A549 (cell line): ENCODE results near the gene RBM44. TPM values are rescaled to one million over a fixed set of nuclear protein-coding genes. Genes with fewer than 3 reads are reported as not detected.
"Not testable (repeated sequence)": the region's sequence is repeated elsewhere in the genome, so short reads cannot be mapped to it uniquely, and the experiment has no call there.

Experiments
- ATAC-seq, 2 experiments: fragments of 200-7000 bp in 1 of 2; fragments of >200 bp in 1 of 2; cut with Nextera tagmentation in 1 of 2; cut with Tn5 transposase in 1 of 2; 3 replicates each; pipeline versions ENCODE4 v1.8.0 to v1.9.1; 2018 to 2020; ENCODE audit warnings: mild to moderate bottlenecking in 1 of 2, moderate library complexity in 1 of 2
- CTCF ChIA-PET: fragments of 300-600 bp; sonication (Branson Sonifier 250); formaldehyde crosslinking; extraction: SDS; loops from one replicate; lab custom pipeline; 2021; ENCODE audit warnings: antibody characterized with exemption, inconsistent platforms; lab: Yijun Ruan, JAX
- POLR2A ChIA-PET: fragments of 350-600 bp; formaldehyde crosslinking; extraction: SDS; loops from one replicate; lab custom pipeline; 2021; ENCODE audit warnings: antibody characterized with exemption, inconsistent platforms; lab: Yijun Ruan, JAX
- DNase-seq, 2 experiments: peaks; one replicate each; pipeline versions ENCODE4 v3.0.0 to v3.0.0-alpha.2; 2011 to 2016; ENCODE audit warnings: low read depth in 1 of 2, low spot score in 1 of 2
- FAIRE-seq: peaks from 2 replicates; lab custom pipeline; 2011; peaks lifted over from hg19 to GRCh38; lab: Jason Lieb, UNC
- H3K27ac ChIP-seq, 2 experiments: fragments of >200 bp; sonication (Bioruptor Twin); formaldehyde crosslinking; 3 replicates each; pipeline ENCODE4 v1.5.1; 2016 to 2017
- H3K4me1 ChIP-seq: fragments of >200 bp; sonication (Bioruptor Twin); formaldehyde crosslinking; 3 replicates; pipeline ENCODE4 v1.6.1; 2016
- H3K4me2 ChIP-seq: fragments of >200 bp; sonication (Bioruptor Twin); formaldehyde crosslinking; 3 replicates; pipeline ENCODE4 v1.6.1; 2016
- H3K4me3 ChIP-seq: fragments of >200 bp; sonication (Bioruptor Twin); formaldehyde crosslinking; 3 replicates; pipeline ENCODE4 v1.5.1; 2016
- H3K9me3 ChIP-seq: fragments of >200 bp; sonication (Bioruptor Twin); formaldehyde crosslinking; 3 replicates; pipeline ENCODE4 v1.6.1; 2016
- BHLHE40 ChIP-seq: IDR thresholded peaks from 2 replicates; pipeline ENCODE4 v1.6.1; 2012; ENCODE audit warnings: low read depth, low read length, inconsistent platforms
- CBX8 ChIP-seq: fragments of 200-600 bp; sonication (generic); IDR thresholded peaks from 2 replicates; pipeline ENCODE4 v1.6.1; 2016
- CEBPB ChIP-seq, 2 experiments: fragments of >200 bp in 1 of 2; sonication (Bioruptor Twin) in 1 of 2; formaldehyde crosslinking in 1 of 2; IDR thresholded peaks; 2 replicates each; pipeline ENCODE4 v1.6.1; 2012 to 2016
- CHD4 ChIP-seq: fragments of 200-600 bp; sonication (generic); IDR thresholded peaks from 2 replicates; pipeline ENCODE4 v1.6.1; 2016; ENCODE audit warnings: antibody characterized with exemption, mild to moderate bottlenecking, borderline replicate concordance
- EHF ChIP-seq: fragments of 250-450 bp; sonication (Bioruptor Pico); IDR thresholded peaks from 2 replicates; pipeline ENCODE4 v1.5.0; 2020; ENCODE audit warnings: mild to moderate bottlenecking
- ESRRA ChIP-seq: fragments of 150-350 bp; IDR thresholded peaks from 2 replicates; pipeline ENCODE4 v1.6.1; 2014; ENCODE audit warnings: mild to moderate bottlenecking, low read length, borderline replicate concordance
- FOSB ChIP-seq: fragments of 250-450 bp; sonication (Bioruptor Pico); IDR thresholded peaks from 2 replicates; pipeline ENCODE4 v1.5.0; 2020; ENCODE audit warnings: mild to moderate bottlenecking, moderate library complexity
- FOSL2 ChIP-seq, 2 experiments: fragments of 450-650 bp in 1 of 2; fragments of >200 bp in 1 of 2; sonication (Bioruptor Twin) in 1 of 2; formaldehyde crosslinking; IDR thresholded peaks; 2 replicates each; pipeline versions ENCODE4 v1.5.0 to v1.6.1; 2016 to 2020; ENCODE audit warnings: mild to moderate bottlenecking in 1 of 2, moderate library complexity in 1 of 2
- HDAC2 ChIP-seq: fragments of 200-600 bp; sonication (generic); IDR thresholded peaks from 2 replicates; pipeline ENCODE4 v1.6.1; 2016
- HEYL ChIP-seq: fragments of 250-450 bp; sonication (Bioruptor Pico); IDR thresholded peaks from 2 replicates; pipeline ENCODE4 v1.8.0; 2021; ENCODE audit warnings: mild to moderate bottlenecking, moderate library complexity
- HOXA7 ChIP-seq: fragments of 250-450 bp; sonication (Bioruptor Pico); IDR thresholded peaks from 2 replicates; pipeline ENCODE4 v1.5.0; 2020; ENCODE audit warnings: mild to moderate bottlenecking, moderate library complexity
- HOXB13 ChIP-seq: fragments of 250-450 bp; sonication (Bioruptor Pico); IDR thresholded peaks from 2 replicates; pipeline ENCODE4 v1.5.0; 2020; ENCODE audit warnings: low read depth, mild to moderate bottlenecking, moderate library complexity
- JUN ChIP-seq, 2 experiments: fragments of >200 bp; sonication (Bioruptor Twin); formaldehyde crosslinking; IDR thresholded peaks; 2 replicates in 1 of 2; 3 replicates in 1 of 2; pipeline ENCODE4 v1.6.1; 2016 to 2017
- MYC ChIP-seq: IDR thresholded peaks from 2 replicates; pipeline ENCODE4 v1.6.1; 2012; ENCODE audit warnings: mild to moderate bottlenecking, inconsistent platforms, low read length, improper control_type of control experiment, borderline replicate concordance
- NPAS2 ChIP-seq: fragments of 250-450 bp; sonication (Bioruptor Pico); IDR thresholded peaks from 2 replicates; pipeline ENCODE4 v1.8.0; 2022; ENCODE audit warnings: mild to moderate bottlenecking, moderate library complexity, borderline replicate concordance
- POLR2AphosphoS2 ChIP-seq: conservative IDR thresholded peaks from 2 replicates; pipeline ENCODE4 v1.6.1; 2012; ENCODE audit warnings: low read length, improper control_type of control experiment, inconsistent platforms
- RCOR1 ChIP-seq: fragments of 150-350 bp; IDR thresholded peaks from 2 replicates; pipeline ENCODE4 v1.6.1; 2014; ENCODE audit warnings: antibody characterized with exemption, low read length, low read depth
- TP53 ChIP-seq: fragments of 250-450 bp; sonication (Bioruptor Pico); IDR thresholded peaks from 2 replicates; pipeline ENCODE4 v1.5.0; 2021; ENCODE audit warnings: mild to moderate bottlenecking, moderate library complexity
- ZNF302 ChIP-seq: fragments of 250-450 bp; sonication (Bioruptor Pico); IDR thresholded peaks from 2 replicates; pipeline ENCODE4 v1.9.0; 2021; ENCODE audit warnings: inconsistent platforms, mild to moderate bottlenecking, moderate library complexity
- WGBS: methylation state at CpG from one replicate; pipeline ENCODE4 v1.1.6; 2017; ENCODE audit errors: missing lambda C conversion rate; 5-methylcytosine and 5-hydroxymethylcytosine counted together
- polyA plus RNA-seq, 4 experiments: library from polyadenylated mRNA; depleted of rRNA in 3 of 4; stranded (reverse); fragments of >200 nt; fragmentation: RNase III in 1 of 4; extraction: RNeasy Plus Mini Kit Qiagen cat#74134 plus additional on column Dnase treatment in 1 of 4; gene quantifications; 2 replicates in 3 of 4; 3 replicates in 1 of 4; pipeline ENCODE4 v1.2.3, GENCODE V29; 2011 to 2017
- TF ChIP-seq, protein P1 (sequence below): fragments of >200 bp; sonication (Bioruptor Twin); formaldehyde crosslinking; IDR thresholded peaks from 3 replicates; pipeline ENCODE4 v1.5.1; 2016
- TF ChIP-seq, protein P2 (sequence below): fragments of 150-350 bp; IDR thresholded peaks from 2 replicates; pipeline ENCODE4 v1.6.1; 2014; ENCODE audit warnings: low read depth, mild to moderate bottlenecking, low read length
- TF ChIP-seq, protein P3 (sequence below): fragments of 450-650 bp; IDR thresholded peaks from 2 replicates; pipeline ENCODE4 v1.6.1; 2014; ENCODE audit warnings: antibody characterized with exemption
- TF ChIP-seq, protein P4 (sequence below): fragments of 250-450 bp; sonication (Bioruptor Pico); IDR thresholded peaks from 2 replicates; pipeline ENCODE4 v1.5.0; 2021; ENCODE audit warnings: mild to moderate bottlenecking, moderate library complexity, borderline replicate concordance

Gene RBM44
- polyA plus RNA-seq, 2 of the 4 experiments (the other 2 are of a cell fraction): 0.30 to 0.87 TPM

DNA sequence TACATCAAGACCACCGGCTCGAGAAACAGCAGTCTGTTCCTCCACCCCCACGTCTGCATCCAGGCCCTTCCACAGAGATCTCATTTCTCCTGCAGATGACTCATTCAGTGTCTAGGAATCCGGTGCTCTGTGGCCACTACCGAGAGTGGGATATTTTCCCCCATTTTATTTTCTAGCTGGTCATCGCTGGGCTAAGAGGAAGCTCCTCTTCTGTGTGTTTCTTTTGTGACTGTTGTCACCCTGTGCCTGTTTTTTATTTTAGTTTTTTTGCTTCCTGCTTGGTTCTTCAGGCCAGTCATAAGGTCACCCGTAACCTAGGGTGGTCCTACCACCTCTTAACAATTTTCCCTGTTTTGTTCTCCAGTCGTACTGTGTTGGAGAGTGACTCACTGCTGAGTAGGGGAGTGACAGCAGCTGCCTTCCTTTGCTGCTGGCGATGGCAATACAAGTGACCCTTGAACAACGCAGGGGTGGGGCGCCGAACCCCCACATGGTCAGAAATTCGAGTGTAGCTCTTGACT, 67.6 kb downstream of the RBM44 start:
- no peak overlapping the region for H3K4me3 ChIP-seq
- WGBS: 53% methylated on average over 13 of the region's 13 CpGs
- no peak for TF ChIP-seq ESRRA
- TF ChIP-seq HDAC2: no peak
- no peak for TF ChIP-seq HEYL
- TF ChIP-seq, protein P1, sequence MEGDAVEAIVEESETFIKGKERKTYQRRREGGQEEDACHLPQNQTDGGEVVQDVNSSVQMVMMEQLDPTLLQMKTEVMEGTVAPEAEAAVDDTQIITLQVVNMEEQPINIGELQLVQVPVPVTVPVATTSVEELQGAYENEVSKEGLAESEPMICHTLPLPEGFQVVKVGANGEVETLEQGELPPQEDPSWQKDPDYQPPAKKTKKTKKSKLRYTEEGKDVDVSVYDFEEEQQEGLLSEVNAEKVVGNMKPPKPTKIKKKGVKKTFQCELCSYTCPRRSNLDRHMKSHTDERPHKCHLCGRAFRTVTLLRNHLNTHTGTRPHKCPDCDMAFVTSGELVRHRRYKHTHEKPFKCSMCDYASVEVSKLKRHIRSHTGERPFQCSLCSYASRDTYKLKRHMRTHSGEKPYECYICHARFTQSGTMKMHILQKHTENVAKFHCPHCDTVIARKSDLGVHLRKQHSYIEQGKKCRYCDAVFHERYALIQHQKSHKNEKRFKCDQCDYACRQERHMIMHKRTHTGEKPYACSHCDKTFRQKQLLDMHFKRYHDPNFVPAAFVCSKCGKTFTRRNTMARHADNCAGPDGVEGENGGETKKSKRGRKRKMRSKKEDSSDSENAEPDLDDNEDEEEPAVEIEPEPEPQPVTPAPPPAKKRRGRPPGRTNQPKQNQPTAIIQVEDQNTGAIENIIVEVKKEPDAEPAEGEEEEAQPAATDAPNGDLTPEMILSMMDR: no peak
- TF ChIP-seq HOXA7 (CRISPR knock-in tag): no peak
- TF ChIP-seq, protein P2, sequence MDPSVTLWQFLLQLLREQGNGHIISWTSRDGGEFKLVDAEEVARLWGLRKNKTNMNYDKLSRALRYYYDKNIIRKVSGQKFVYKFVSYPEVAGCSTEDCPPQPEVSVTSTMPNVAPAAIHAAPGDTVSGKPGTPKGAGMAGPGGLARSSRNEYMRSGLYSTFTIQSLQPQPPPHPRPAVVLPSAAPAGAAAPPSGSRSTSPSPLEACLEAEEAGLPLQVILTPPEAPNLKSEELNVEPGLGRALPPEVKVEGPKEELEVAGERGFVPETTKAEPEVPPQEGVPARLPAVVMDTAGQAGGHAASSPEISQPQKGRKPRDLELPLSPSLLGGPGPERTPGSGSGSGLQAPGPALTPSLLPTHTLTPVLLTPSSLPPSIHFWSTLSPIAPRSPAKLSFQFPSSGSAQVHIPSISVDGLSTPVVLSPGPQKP: no peak
- TF ChIP-seq, protein P3, sequence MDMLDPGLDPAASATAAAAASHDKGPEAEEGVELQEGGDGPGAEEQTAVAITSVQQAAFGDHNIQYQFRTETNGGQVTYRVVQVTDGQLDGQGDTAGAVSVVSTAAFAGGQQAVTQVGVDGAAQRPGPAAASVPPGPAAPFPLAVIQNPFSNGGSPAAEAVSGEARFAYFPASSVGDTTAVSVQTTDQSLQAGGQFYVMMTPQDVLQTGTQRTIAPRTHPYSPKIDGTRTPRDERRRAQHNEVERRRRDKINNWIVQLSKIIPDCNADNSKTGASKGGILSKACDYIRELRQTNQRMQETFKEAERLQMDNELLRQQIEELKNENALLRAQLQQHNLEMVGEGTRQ: no peak
- TF ChIP-seq EHF: no peak
- no peak for TF ChIP-seq CEBPB (IDR thresholded peaks at IDR 0.05)
- TF ChIP-seq CHD4: no peak
- TF ChIP-seq CBX8: no peak
- no peak for TF ChIP-seq POLR2AphosphoS2
- TF ChIP-seq BHLHE40: no peak
- ATAC-seq: peak in 1 of 2 experiments; percentile 27; a peak in 3 of 6 replicates
- POLR2A ChIA-PET: no interaction called here
- H3K4me2 ChIP-seq: peak overlapping the region; percentile 40
- peak overlapping the region; percentile 9 to 66; a peak in 4 of 6 replicates for H3K27ac ChIP-seq
- no peak for FAIRE-seq
- CTCF ChIA-PET: interaction anchor here (1.0 to 1.6 kb wide), 3 partner anchors 8 to 57 kb away, joined by 3 to 4 read pairs (median 3); no protein-coding TSS in a partner anchor
- H3K9me3 ChIP-seq: no peaks in the 10 kb centered on the region
- DNase-seq: no peak
- peaks cover 40% of the 10 kb centered on the region for H3K4me1 ChIP-seq

DNA sequence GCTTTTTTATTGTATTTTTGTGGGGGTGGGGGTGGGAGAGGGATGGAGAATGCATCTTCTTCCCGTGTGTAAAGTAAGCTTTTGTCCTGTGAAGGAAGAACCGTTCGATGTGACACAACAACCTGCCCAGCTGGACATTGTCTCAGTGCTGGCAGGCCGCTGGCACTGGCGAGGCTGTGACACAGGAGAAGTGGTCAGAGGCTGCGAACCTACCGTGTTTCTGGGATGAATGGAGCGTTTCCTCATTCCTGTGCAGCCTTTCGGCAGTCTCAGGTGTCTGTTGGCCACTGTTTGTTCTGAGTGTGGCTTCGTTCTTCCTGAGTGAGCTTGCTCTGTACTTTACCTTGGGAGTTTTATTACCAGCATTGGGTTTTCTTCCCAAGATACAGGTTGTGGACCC, 68.9 kb downstream of the RBM44 start:
- TF ChIP-seq POLR2AphosphoS2: no peak
- TF ChIP-seq RCOR1: no peak
- TF ChIP-seq, protein P4, sequence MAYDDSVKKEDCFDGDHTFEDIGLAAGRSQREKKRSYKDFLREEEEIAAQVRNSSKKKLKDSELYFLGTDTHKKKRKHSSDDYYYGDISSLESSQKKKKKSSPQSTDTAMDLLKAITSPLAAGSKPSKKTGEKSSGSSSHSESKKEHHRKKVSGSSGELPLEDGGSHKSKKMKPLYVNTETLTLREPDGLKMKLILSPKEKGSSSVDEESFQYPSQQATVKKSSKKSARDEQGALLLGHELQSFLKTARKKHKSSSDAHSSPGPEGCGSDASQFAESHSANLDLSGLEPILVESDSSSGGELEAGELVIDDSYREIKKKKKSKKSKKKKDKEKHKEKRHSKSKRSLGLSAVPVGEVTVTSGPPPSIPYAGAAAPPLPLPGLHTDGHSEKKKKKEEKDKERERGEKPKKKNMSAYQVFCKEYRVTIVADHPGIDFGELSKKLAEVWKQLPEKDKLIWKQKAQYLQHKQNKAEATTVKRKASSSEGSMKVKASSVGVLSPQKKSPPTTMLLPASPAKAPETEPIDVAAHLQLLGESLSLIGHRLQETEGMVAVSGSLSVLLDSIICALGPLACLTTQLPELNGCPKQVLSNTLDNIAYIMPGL (CRISPR knock-in tag): no peak
- TF ChIP-seq JUN (IDR thresholded peaks at IDR 0.05): no peak
- no peak for TF ChIP-seq HOXB13 (CRISPR knock-in tag)
- TF ChIP-seq HOXA7 (CRISPR knock-in tag): no peak
- no peak for TF ChIP-seq ZNF302 (CRISPR knock-in tag)
- TF ChIP-seq TP53 (CRISPR knock-in tag): no peak
- TF ChIP-seq FOSB: no peak
- no peak for TF ChIP-seq ESRRA
- TF ChIP-seq MYC: no peak
- no peak for TF ChIP-seq NPAS2 (CRISPR knock-in tag)
- TF ChIP-seq FOSL2 (IDR thresholded peaks at IDR 0.05): no peak
- TF ChIP-seq FOSL2 (CRISPR knock-in tag; IDR thresholded peaks at IDR 0.05): no peak
- no peak for TF ChIP-seq CHD4
- TF ChIP-seq, protein P2: no peak
- TF ChIP-seq CBX8: no peak
- Histone ChIP-seq H3K9me3 (no peaks in the 10 kb centered on the region), H3K4me1 (peaks cover 27% of the 10 kb centered on the region), H3K4me2 (no peak overlapping the region), H3K4me3 (no peak overlapping the region), H3K27ac (no peak overlapping the region)
- 79% methylated on average over 10 of the region's 10 CpGs for WGBS
- POLR2A ChIA-PET: no interaction called here
- no peak for DNase-seq
- no peak for FAIRE-seq
- CTCF ChIA-PET: interaction anchor here (0.7 kb wide), 1 partner anchor 12 kb away, joined by 3 read pairs; no protein-coding TSS in a partner anchor
- ATAC-seq: no peak

DNA sequence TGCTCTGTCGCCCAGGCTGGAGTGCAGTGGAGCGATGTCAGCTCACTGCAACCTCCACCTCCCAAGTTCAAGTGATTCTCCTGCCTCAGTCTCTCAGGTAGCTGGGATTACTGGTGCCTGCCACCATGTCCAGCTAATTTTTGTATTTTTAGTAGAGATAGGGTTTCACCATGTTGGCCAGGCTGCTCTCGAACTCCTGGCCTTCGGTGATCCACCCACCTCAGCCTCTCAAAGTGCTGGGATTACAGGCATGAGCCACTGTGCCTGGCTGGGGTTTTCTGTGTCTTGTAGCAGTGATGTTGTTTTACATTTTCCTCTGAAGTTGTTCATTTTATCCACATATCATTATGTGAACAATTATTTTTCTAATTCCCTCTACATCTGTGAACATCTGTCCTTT, 69.5 kb downstream of the RBM44 start:
- H3K4me1 ChIP-seq: peaks cover 26% of the 10 kb centered on the region
- POLR2A ChIA-PET: not testable (repeated sequence)
- 95% methylated on average over 4 of the region's 4 CpGs for WGBS

More for the DNA sequence above, 69.5 kb downstream of the RBM44 start:
- DNase-seq, ATAC-seq, H3K4me3 ChIP-seq, H3K27ac ChIP-seq, FAIRE-seq, H3K9me3 ChIP-seq, H3K4me2 ChIP-seq, CTCF ChIA-PET: not testable (repeated sequence)
